GM19239 (cell line): ENCODE measurements around the gene CCNY.
"Not testable (repeated sequence)": the region's sequence is repeated elsewhere in the genome, so short reads cannot be mapped to it uniquely, and the experiment has no call there.

Experiments
- DNase-seq: peaks from one replicate; pipeline ENCODE4 v3.0.0; 2011; ENCODE audit warnings: low spot score; ENCODE audit not compliant: insufficient read length
- FAIRE-seq: peaks from 2 replicates; lab custom pipeline; 2011; peaks lifted over from hg19 to GRCh38; lab: Jason Lieb, UNC

CCNY gene

DNA sequence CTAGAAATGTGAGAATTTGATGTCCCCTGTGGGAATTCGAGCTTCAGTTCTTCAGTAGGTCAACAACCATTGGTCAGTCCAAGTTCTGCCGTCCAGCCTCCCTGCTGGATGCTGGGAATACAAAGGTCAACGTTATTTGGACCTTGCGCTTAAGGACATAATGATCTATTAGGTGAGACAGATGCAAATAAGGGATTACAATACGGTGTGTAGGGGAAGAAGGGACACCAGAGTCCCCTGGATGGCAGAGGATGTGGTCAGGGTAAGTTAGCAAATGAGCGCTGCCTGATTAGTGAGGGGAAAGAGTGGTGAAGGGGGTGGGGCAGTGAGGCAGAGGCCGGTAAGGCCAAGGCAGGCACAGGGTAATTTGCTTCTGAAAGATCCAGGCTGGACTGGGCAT, 16.2 kb downstream of the CCNY start:
- FAIRE-seq = no peak
- DNase-seq = no peak

DNA sequence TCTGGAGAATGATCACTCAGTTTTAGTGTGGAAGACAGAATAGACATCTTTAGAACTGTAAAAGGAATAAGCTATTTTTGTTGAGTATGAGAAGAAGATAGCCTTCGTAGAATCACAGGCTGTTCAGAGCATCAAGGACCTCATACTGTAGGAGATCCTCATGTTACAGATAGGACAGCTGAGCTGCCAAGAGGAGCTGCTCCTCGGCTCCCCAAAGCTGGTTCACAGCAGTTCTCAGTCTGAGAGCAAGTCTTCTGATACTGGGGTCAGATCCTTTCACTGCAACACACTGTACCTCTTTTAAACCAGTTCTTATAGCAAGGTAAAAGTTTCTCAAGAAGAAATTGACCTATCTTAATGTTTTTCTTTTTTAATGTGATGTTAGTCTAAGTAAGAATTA, 17.1 kb downstream of the CCNY start:
- FAIRE-seq = peak; percentile 44
- no peak for DNase-seq

DNA sequence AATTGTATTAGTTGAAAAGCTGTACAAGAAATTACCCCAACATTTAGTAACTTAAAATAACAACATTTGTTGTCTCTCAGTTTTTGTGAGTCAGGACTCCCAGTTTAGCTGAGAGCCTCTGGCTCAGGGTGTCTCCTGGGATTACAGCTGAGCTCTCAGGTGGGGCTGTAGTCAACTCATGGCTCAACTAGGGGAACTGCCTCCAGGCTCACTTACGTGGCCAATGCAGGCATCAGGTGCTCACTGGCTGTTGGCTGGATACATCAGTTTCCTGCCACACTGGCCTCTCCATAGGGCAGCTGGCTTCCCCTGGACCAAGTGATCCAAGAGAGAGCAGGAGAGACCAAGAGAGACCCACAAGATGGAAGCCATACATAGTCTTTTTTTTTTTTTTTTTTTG, 17.5 kb downstream of the CCNY start:
- FAIRE-seq = no peak
- DNase-seq = no peak

DNA sequence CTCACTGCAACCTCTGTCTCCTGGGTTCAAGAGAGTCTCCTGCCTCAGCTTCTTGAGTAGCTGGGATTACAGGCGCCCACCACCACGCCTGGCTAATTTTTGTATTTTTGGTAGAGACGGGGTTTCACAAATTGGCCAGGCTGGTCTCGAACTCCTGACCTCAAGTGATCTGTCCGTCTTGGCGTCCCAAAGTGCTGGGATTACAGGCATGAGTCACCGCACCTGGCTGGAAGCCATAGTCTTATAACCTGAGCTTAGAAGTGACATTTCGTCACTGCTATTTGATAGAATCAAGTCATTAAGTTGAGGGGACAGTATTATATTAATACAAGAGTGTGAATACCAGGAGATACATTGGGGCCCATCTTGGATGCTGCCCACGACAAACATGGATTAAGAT, 17.9 kb downstream of the CCNY start:
- not testable (repeated sequence) for DNase-seq, FAIRE-seq

DNA sequence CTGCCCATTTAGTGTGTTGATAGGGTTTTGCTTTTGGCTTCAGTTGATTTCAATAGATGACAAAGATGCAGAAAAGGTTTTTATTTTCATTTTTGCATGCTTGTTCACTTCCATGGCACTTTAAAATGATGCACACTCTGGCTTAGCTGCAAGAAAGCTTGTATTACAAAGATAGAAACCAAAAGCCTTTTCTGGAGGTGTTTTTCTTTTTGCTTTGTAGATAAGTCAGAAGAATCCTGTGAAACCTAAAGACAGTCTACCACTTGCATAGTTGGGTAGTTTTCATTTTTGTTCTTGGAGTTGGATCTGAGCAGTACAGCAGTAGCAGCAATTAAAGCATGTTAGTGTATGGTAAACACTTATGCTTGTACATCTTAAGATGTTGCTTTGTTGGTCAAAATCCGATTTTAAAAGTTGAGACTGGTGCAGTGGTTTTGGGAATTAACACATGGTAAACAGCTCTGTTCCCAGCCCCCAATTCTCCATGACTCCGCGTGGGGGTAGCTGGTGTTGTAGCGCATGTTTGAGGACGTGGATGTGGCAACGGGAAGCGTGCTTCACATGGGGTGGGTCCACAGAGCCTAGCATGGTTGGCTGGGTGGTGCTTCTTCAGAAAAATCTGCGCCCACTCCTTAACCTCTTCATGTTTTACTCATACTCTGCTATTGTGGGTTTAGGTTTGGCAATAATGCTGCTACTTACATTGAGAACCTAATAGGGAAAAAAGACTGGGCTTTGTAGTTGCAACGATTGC, 19.8 kb downstream of the CCNY start:
- DNase-seq (no peak), FAIRE-seq (peak; percentile 78)

DNA sequence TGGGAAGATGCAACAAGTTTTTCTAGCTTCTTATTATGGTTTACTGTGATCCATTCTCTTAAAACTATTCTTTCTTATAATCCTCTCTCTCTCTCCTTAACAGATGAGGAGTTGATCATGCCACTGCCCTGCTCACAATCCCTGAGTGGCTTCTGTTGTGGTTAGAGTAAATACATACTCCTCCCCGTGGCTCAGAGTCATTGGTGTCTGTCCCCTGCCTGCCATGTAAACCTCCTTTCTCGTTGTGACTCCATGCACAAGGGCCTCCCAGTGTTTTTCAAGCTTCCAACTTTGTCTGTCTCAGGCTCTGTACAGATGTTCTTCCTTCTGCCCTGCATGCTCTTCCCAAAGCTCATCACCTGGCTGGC, 20.4 kb downstream of the CCNY start:
- DNase-seq (no peak), FAIRE-seq (no peak)

DNA sequence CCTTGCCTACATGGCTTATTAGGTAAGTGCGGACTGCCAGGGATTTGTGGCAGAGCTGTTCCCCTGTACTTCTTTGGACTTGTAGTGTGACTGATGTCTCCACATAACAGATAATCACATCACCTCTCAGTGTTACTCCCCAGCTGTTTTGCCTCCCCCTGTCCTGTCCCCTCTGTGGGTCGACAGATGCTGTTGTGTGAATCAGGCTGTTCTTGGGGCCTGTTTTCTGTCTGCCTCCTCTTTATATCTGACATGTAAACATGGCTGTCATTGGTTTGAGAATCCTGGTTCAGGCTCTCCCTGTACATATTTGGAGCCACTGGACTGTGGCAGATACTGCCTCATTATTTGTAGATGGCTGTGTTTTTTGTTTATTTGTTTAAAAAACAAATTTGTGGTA, 22.7 kb downstream of the CCNY start:
- no peak for DNase-seq
- no peak for FAIRE-seq

DNA sequence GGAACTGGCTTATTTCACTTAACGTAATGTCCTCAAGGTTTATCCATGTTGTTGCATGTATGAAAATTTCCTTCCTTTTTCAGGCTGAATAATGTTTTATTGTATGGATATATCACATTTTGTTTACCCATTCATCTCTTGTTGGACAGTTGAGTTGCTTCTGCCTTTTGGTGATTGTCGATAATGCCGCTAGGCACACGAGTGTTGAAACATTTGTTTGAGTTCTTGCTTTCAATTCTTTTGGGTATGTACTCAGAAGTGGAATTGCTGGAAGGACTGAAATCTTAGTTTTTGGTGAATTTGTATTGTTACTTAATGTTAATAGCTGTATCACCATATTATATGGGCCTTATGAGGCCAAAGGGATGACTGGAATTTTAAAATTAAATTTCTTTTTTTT, 23.6 kb downstream of the CCNY start:
- FAIRE-seq = no peak
- DNase-seq = no peak

DNA sequence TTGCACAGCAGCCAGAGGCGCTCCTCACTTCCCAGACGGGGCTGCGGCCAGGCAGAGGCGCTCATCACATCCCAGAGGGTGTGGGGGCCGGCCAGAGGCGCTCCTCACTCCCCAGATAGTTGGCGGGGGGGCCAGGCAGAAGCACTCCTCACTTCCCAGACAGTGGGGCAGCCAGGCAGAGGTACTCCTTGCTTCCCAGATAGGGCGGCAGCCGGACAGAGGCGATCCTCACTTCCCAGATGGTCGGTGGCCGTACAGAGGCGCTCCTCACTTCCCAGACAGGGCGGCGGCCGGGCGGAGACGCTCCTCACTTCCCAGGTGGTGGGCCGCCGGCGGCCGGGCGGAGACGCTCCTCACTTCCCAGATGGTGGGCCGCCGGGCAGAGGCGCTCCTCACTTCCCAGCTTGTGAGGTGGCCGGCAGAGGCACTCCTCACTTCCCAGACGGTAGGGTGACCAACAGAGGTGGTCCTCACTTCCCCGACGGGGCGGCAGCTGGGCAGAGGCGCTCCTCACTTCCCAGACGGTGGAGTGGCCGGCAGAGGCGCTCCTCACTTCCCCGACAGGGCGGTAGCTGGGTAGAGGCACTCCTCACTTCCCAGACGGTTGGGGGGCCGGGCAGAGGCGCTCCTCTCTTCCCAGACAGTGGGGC, 26.5 kb downstream of the CCNY start:
- FAIRE-seq (no peak), DNase-seq (no peak)

DNA sequence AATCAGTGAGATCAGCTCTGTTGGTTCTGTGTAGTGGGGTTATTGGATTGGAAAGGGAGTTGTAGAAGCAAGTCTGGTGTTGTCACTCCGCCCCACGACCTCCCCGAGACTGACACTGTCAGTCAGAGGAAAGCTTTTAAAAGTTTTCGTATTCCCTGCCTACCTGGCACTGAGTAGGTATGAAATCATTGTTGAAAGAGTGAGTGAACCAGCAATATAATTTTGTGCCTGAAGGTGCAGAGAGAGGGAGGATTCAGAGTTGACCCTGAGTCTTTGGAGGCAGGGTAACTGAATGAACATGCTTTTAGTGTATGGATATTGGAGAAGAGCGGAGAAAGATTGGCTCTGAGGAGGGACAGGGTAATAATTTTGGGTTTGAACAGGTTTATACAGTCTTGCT, 27.3 kb downstream of the CCNY start:
- FAIRE-seq (no peak), DNase-seq (no peak)

DNA sequence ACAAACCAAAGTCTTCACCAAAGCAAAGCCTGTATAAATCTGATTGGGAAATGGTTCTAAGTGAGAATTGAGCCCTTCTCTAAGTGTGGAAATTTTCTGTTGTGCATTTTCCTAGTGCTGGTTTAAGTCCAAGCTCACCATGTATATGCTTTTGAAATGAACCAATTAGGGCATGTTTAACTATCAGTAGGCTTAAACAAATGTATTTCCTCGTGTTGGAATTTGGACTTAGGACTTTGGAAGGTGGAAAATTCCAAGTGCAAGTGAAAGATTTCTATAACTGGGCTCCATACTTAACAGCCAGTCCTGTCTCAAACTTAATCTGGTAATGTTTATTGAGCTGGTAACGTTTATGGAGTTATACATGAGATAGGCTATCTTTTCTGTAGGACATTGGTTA, 28.5 kb downstream of the CCNY start:
- DNase-seq (no peak), FAIRE-seq (no peak)

DNA sequence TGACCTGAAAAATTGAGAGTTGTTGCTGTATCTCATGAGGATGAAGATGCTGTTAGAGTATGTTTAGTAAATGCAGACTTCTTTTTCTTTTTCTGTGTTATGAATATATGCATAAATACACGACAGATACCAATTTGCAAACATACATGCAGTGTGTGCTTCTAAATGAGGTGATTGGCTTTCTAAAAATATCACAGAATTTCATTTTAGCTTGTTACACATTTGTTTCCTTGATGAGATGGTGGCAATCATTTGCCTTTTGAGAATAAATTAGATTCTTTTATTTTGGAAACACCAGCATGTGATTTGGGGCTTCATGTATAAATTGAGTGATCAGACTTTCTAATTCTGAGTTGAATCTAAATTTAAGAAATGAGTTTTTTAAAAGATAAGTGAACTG, 29.7 kb downstream of the CCNY start:
- FAIRE-seq (no peak), DNase-seq (no peak)

DNA sequence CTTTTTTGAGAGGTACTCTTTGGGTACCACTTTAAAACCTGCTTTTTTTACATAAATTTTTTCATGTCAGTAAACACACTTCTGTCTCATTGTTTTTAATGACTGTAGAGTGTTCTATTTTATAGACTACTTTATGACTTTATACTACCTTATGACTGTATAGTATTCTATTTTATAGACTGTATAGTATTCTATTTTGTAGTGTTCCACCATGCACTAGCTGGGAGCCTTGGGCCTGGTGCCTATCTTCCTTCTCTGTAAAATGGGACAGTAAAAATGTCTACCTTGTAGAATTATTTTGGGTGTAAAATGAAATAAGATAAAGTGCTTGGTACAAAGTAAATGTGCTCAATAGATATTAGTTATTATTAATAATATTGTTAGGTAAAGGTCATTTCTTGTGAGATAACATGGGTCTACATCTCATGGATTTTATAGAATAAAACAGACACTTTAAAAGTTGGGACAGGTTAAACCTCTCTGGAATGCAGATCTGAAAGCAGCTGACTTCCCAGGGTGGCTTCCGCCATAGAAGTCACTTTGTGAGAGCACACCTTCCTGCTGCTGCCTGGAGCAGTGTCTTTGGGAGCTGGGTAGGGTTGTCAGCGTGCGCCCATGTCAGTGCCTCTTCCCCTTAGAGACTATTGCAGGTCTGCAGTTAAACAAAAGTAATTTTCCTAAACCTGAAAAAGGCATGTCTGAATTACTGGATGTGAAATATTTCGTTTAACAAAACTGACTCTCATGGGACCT, 31.0 kb downstream of the CCNY start:
- no peak for DNase-seq
- FAIRE-seq = no peak

DNA sequence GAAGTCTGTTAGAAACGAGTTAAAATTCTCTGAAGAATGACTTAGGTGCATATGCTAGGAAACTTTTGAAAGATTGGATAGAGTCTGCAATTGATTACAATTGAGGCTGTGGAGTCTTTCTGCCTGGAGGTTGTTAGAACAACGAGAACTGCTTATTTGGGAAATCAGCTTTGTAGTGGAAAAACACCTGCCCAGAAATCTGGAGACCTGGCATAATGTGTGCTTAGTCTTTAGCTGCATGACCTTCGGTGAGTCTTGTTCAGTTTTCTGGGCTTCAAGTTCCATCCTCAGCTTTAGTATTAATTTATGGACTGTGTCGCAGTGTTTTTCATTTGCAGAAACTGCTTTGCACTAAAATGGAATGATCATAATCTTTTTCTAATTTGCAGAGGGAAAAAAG, 31.7 kb downstream of the CCNY start:
- FAIRE-seq (no peak), DNase-seq (no peak)

DNA sequence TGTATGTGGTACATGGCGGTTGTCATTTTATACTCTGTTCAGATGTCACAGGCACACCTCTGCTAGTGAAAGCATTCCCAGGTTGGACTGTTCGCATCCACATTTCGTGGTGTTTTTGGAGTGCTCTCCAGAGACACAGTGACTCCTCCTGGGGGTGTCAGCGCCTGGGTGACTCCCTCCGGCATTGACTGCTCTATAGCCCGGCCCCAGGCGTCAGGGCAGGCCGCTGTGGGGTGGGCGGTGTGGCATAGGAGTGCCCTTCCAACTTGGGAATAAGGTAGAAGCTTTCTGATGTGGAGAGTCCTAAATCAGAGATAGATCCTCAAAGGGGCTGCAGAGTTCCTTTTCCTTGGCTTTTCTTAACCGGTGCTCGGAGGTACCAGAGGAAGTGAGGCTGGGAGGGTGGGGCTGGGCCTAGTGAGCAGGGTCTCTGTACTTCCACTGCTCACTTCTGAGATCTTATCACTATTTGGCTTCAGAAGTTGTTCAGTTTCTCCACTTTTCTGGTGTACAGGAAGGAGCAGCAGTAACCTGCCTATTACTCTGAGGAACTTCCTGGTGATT, 32.3 kb downstream of the CCNY start:
- no peak for DNase-seq
- FAIRE-seq = no peak

DNA sequence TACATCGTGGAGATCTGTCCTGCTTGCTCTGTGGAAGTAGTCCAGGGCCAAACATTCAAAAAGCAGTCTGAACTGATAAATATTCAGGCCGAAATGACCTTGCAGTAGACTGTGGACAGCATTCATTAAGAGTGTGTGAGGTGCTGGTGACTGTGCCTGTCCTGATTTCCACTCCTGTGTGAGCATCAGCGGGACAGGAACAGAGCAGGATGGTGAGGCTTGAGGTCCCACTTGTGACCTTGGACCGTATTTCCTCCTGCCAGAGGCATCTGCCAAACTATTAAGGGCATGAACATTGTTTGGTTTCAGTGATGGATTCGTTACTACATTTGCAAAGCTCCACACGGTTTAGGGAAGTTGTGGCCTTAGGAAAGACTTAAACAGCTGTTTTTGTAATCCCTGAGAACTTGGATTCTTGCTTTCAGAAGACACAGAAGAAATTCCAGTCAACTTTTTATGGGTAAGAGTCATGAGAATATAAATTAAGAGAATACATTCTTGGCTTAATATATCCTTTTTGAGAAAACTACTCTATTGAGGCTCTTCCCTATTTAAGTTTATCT, 32.8 kb downstream of the CCNY start:
- FAIRE-seq (no peak), DNase-seq (no peak)

DNA sequence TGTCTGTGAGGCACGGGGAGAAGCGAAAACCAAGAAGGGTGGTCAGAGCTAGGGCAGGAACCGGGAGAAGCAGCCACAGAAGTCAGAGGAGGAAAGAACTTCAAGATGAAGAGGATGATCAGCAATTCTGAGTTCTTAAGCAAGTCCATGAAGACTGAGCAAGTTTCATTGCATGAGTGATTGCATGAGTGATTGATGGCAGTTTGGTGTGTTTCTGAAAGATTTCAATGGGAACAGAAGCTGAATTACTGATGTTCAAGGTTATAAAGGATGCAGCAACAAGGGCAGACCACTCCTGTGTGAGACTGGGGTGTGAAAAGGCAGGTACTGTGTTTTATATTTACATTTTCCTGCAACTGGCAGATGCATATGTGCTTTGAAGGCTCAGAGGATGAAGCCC, 35.4 kb downstream of the CCNY start:
- no peak for DNase-seq
- FAIRE-seq = peak; percentile 21

DNA sequence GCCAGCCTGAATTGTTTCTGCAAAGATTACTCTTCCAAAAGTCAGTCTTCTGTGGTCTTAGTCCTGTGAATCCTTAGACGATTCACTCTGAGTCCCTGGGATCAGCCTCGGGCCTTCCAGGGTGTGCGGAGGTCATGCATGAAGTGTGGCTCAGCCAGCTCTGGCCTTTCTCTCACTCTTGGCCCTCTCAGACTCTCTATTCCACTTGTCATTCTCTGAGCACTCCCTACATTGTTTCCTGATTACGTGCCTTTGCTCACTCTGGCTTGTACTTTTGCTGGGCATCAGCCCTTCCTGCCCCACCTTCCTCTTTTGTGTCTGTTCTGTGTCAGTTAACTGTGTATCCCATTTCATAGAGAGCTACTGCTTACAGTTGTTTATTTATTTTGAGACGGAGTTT, 36.0 kb downstream of the CCNY start:
- FAIRE-seq (no peak), DNase-seq (no peak)

DNA sequence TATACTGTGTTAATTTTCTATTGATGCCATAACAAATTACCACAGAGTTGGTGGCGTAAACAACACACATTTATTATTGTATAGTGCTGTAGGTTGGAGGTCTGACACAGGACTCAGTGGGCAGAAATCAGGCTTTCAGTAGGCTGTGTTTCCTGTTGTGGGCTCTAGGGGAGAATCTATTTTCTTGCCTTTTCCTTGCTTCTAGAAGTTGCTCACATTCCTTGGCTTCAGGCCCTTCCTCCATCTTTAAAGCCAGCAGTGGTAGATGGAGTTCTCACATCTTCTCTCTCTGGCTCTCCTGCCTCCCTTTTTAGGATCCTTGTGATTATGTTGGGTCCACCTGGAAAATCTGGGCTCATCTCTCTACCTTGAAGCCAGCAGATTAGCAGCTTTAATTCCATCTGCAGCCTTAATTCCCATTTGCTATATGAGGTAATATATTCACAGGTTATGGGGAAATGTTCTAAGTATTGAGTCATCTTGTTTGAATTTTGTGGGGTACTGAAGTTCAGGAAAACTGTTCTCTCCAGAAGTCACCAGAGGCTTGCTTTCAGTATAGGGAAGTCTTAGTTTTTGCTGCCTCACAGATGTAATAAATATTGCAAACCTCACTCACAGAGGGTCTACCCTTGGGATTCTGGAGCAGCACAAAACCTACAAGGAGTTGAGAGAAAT, 38.9 kb downstream of the CCNY start:
- DNase-seq (no peak), FAIRE-seq (no peak)

DNA sequence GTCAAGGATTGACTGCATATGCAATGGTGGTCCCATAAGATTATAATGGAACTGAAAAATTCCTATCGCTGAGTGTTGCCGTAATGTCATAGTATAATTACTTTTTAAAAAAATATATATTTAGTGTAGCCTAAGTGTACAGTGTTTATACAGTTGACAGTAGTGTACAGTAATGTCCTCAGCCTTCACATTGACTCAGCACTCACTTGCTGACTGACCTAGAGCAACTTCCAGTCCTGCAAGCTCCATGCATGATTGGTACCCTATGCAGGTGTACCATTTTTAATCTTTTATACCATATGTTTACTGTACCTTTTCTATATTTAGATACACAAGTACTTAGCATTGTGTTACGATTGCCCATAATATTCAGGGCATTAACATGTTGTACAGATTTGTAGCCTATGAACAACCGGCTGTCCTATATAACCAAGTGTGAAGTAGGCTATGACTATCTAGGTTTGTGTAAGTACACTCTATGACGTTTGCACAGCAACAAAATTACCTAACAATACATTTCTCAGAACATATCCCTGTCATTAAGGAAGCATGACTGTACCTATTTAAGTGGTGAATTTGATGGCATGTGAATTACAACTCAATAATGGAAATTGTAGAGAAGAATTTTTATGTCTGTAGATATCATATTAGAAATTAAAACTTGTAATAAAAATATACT, 40.9 kb downstream of the CCNY start:
- no peak for DNase-seq
- FAIRE-seq = no peak
